ENCODE results near the gene HORMAD2. TPM values are rescaled to one million over a fixed set of nuclear protein-coding genes. Genes with fewer than 3 reads are reported as not detected.

Gene HORMAD2
- total RNA-seq, 1 donor from 2014 or later: not detected

- H3K27ac Mint-ChIP-seq (ENCODE audit: unreplicated experiment): no peak overlapping the region
- H3K4me3 Mint-ChIP-seq (ENCODE audit: unreplicated experiment): no peak overlapping the region
- no peaks in the 10 kb centered on the region for H3K4me1 Mint-ChIP-seq (ENCODE audit: low read depth, unreplicated experiment)
- H3K9me3 Mint-ChIP-seq (ENCODE audit: unreplicated experiment): peaks cover 2% of the 10 kb centered on the region
- no peaks in the 10 kb centered on the region for H3K36me3 Mint-ChIP-seq (ENCODE audit: unreplicated experiment)
- peaks cover 5% of the 10 kb centered on the region for H3K27me3 Mint-ChIP-seq (ENCODE audit: unreplicated experiment)
- DNase-seq: no peak
- no peak for TF ChIP-seq CTCF (IDR thresholded peaks at IDR 0.05; ENCODE audit: partially characterized antibody, unreplicated experiment)
Observed at GRCh38 chr22:30041881-30042280, 38.4 kb upstream of the HORMAD2 start.

DNA sequence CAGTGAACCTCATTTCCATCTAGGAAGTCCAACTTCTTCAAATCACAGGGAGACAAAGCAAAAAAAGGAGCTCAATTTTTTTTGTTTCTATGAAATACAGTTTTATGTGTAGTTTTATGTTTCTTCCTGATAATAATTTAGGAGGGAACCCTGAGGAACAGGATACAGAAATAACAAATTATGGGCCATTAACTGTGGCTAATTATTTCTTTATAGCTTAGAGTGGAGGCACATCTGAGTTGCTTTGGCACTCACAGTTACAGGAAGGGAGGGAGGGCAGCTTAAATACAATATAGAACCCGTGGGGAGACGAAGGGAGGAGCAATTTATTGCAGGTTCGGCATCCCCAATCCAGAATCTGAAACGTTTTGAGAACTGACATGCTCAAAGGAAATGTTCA lies 37.1 kb upstream of the HORMAD2 start:
- H3K9me3 Mint-ChIP-seq (ENCODE audit: unreplicated experiment): peaks cover 2% of the 10 kb centered on the region
- DNase-seq: no peak
- H3K4me3 Mint-ChIP-seq (ENCODE audit: unreplicated experiment): no peak overlapping the region
- TF ChIP-seq CTCF (IDR thresholded peaks at IDR 0.05; ENCODE audit: partially characterized antibody, unreplicated experiment): no peak
- H3K4me1 Mint-ChIP-seq (ENCODE audit: low read depth, unreplicated experiment): no peaks in the 10 kb centered on the region
- no peaks in the 10 kb centered on the region for H3K36me3 Mint-ChIP-seq (ENCODE audit: unreplicated experiment)
- no peak overlapping the region for H3K27ac Mint-ChIP-seq (ENCODE audit: unreplicated experiment)
- H3K27me3 Mint-ChIP-seq (ENCODE audit: unreplicated experiment): peaks cover 5% of the 10 kb centered on the region

- H3K4me3 Mint-ChIP-seq (ENCODE audit: unreplicated experiment): no peak overlapping the region
- H3K36me3 Mint-ChIP-seq (ENCODE audit: unreplicated experiment): no peaks in the 10 kb centered on the region
- no peak for DNase-seq
- no peak overlapping the region for H3K27ac Mint-ChIP-seq (ENCODE audit: unreplicated experiment)
- H3K4me1 Mint-ChIP-seq (ENCODE audit: low read depth, unreplicated experiment): no peaks in the 10 kb centered on the region
- H3K9me3 Mint-ChIP-seq (ENCODE audit: unreplicated experiment): peaks cover 2% of the 10 kb centered on the region
- no peak for TF ChIP-seq CTCF (IDR thresholded peaks at IDR 0.05; ENCODE audit: partially characterized antibody, unreplicated experiment)
- peaks cover 1% of the 10 kb centered on the region for H3K27me3 Mint-ChIP-seq (ENCODE audit: unreplicated experiment)
Observed at GRCh38 chr22:30044369-30044768, 35.9 kb upstream of the HORMAD2 start.

DNA sequence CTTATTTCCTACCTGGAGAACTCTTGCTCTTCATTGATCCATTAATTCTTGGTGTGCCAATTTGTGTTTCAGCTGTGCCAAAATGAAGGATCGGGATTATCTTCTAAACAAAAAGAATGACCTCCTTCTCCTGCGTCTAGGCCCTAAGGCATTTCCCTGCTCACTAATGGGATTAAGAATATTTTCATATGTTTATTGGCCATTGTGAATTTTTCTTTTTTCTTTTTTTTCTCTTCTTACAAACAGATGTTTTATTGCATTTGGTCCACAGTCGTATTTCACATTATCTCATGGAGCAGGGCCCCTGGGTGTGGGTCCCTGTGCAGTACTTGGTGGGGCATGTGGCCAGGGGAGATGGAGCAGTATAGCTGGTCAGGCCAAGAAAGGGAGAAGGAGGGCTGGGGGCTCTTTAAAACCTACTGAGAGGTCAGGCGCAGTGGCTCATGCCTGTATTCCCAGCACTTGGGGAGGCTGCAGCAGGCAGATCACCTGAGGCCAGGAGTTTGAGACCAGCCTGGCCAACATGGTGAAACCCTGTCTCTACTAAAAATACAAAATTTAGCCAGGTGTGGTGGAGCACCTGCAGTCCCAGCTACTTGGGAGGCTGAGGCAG lies 35.3 kb upstream of the HORMAD2 start:
- H3K9me3 Mint-ChIP-seq (ENCODE audit: unreplicated experiment): no peaks in the 10 kb centered on the region
- H3K27me3 Mint-ChIP-seq (ENCODE audit: unreplicated experiment): peaks cover 1% of the 10 kb centered on the region
- no peak overlapping the region for H3K27ac Mint-ChIP-seq (ENCODE audit: unreplicated experiment)
- no peak for TF ChIP-seq CTCF (IDR thresholded peaks at IDR 0.05; ENCODE audit: partially characterized antibody, unreplicated experiment)
- no peak for DNase-seq
- no peak overlapping the region for H3K4me3 Mint-ChIP-seq (ENCODE audit: unreplicated experiment)
- no peaks in the 10 kb centered on the region for H3K36me3 Mint-ChIP-seq (ENCODE audit: unreplicated experiment)
- H3K4me1 Mint-ChIP-seq (ENCODE audit: low read depth, unreplicated experiment): no peaks in the 10 kb centered on the region

DNA sequence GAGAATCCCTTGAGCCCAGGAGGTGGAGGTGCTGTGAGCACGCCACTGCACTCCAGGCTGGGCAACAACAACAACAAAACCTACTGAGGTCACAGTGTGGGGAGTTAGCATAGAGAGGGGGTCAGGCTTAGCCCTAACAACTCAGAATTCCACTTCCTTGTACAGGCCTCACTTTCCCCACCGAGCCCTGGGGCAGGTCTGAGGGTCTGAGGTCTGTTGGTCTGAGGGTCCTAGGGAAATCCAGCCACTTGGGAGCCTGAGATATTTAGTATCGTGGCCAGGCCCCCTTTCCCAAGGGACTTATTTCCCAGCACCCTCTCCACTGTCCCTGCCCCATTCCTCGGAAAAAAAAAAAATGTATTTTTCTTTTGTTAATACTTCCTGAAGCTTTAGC lies 34.8 kb upstream of the HORMAD2 start:
- no peak for TF ChIP-seq CTCF (IDR thresholded peaks at IDR 0.05; ENCODE audit: partially characterized antibody, unreplicated experiment)
- H3K4me3 Mint-ChIP-seq (ENCODE audit: unreplicated experiment): no peak overlapping the region
- no peaks in the 10 kb centered on the region for H3K36me3 Mint-ChIP-seq (ENCODE audit: unreplicated experiment)

More for the DNA sequence above, 34.8 kb upstream of the HORMAD2 start:
- Mint-ChIP-seq H3K27me3 (ENCODE audit: unreplicated experiment) (peaks cover 1% of the 10 kb centered on the region), H3K27ac (ENCODE audit: unreplicated experiment) (no peak overlapping the region), H3K9me3 (ENCODE audit: unreplicated experiment) (no peaks in the 10 kb centered on the region), H3K4me1 (ENCODE audit: low read depth, unreplicated experiment) (no peaks in the 10 kb centered on the region)
- DNase-seq: no peak

Measured in glutamatergic neuron (in vitro differentiated cells).